ENCODE measurements around the gene MS4A6E. TPM values are rescaled to one million over a fixed set of nuclear protein-coding genes. Genes with fewer than 3 reads are reported as not detected.

The MS4A6E gene, protein sequence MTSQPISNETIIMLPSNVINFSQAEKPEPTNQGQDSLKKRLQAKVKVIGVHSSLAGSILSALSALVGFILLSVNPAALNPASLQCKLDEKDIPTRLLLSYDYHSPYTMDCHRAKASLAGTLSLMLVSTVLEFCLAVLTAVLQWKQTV
- total RNA-seq (2022; extraction: Qiagen RNA extraction; ENCODE audit: low read depth) = not detected in 5 replicates

DNA sequence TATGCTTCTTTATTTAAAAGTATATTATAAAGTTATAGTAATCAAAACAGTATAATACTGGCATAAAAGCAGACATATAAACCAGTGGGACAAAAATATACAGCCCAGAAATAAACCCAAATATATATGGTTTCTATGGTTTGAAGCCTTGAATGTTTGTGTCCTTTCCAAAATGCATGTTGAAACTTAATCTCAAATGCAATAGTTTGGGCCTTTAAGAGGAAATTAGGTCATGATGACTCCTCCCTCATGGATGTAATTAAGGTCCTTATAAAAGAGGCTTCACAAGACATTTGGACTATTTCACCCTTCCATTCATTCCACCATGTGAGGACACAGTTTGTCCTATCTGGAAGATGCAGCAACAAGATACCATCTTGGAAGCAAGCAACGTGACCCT, at the start of gene MS4A6E:
MS4A6E (plus strand) TSS at position 301 of the 400 bp plus-strand sequence. CDS start 7,641 bp downstream, outside the sequence.

DNA sequence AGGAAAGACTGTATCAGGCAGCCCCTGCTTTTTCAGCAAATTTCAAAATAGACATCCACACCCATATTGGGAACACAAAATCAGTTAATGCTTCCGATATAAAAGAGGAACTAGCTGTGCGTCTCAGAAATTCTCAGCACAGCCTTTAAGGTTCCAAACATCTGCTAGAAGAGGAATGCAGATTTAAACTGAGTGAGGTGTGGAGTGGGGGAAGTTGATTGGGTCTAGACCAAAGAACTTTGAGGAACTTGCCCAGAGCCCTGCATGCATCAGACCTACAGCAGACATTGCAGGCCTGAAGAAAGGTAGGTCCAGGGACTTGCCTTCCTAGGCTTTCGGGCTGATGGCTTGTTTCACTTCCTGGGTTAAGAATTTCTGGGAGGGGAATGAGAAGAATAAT, 46.6 kb upstream of the MS4A6E start, which contains the start of gene MS4A4A:
MS4A4A (plus strand) TSS at position 255 of the 400 bp plus-strand sequence; CDS start at position 265, 10 bp downstream.

DNA sequence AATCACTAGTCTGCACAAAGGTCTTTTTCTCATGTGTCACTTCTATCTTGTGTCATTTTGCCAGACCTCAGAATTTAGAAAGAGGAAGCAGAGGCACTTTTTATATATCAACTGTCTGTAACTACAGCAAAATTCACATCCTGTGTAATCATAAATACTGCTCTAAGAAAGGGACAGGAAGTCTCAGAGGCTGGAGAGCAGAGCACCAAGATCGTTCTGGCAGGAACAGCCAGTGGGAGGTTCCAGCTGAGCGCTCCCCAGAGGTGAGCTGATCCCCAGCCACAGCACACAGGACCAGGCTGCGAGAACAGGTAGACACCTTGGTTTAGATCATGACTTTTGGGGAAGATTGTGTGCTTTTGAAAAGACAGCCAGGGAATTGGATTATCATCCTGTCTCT, 51.3 kb downstream of the MS4A6E start, which contains the start of gene MS4A7:
MS4A7 (plus strand) TSS at position 179 of the 400 bp plus-strand sequence. CDS start 4,610 bp downstream, outside the sequence.

Other genes with a start within 250 kb of the MS4A6E start
- gene MS4A2, start 238.6 kb upstream of the MS4A6E start, total RNA-seq (2022; extraction: Qiagen RNA extraction; ENCODE audit: low read depth) = not detected in 5 replicates
- gene MS4A6A, start 144.2 kb upstream of the MS4A6E start, total RNA-seq (2022; extraction: Qiagen RNA extraction; ENCODE audit: low read depth) = not detected in 5 replicates
- gene MS4A4E, start 84.1 kb upstream of the MS4A6E start, total RNA-seq (2022; extraction: Qiagen RNA extraction; ENCODE audit: low read depth) = not detected in 5 replicates
- not detected in 5 replicates for gene MS4A4A, start 46.6 kb upstream of the MS4A6E start, total RNA-seq (2022; extraction: Qiagen RNA extraction; ENCODE audit: low read depth)
- not detected in 5 replicates for gene MS4A7, start 51.3 kb downstream of the MS4A6E start, total RNA-seq (2022; extraction: Qiagen RNA extraction; ENCODE audit: low read depth)
- not detected in 5 replicates for gene MS4A14, start 69.2 kb downstream of the MS4A6E start, total RNA-seq (2022; extraction: Qiagen RNA extraction; ENCODE audit: low read depth)
- gene MS4A5, start 102.3 kb downstream of the MS4A6E start, total RNA-seq (2022; extraction: Qiagen RNA extraction; ENCODE audit: low read depth) = not detected in 5 replicates
- not detected in 5 replicates for gene MS4A1, start 128.6 kb downstream of the MS4A6E start, total RNA-seq (2022; extraction: Qiagen RNA extraction; ENCODE audit: low read depth)
- gene MS4A12, start 165.5 kb downstream of the MS4A6E start, total RNA-seq (2022; extraction: Qiagen RNA extraction; ENCODE audit: low read depth) = not detected in 5 replicates
- not detected in 5 replicates for gene MS4A13, start 188.1 kb downstream of the MS4A6E start, total RNA-seq (2022; extraction: Qiagen RNA extraction; ENCODE audit: low read depth)

All from A549 treated with GW870086 at 1 μM for 4 hours (cell line).